GM12874 (cell line): Measurements from ENCODE around the gene RAPGEF4.

Source experiments
- CTCF ChIP-seq: IDR thresholded peaks from 2 replicates; pipeline ENCODE4 v1.5.1; 2011; ENCODE audit warnings: low read depth, mild to moderate bottlenecking, control low read depth, low read length, moderate library complexity; ENCODE audit not compliant: insufficient read depth

The RAPGEF4 gene

GRCh38 chr2:172955587-172955986 lies 219.9 kb downstream of the RAPGEF4 start:
- TF ChIP-seq CTCF, result no peak

- TF ChIP-seq CTCF, result no peak
These were observed 222.1 kb downstream of the RAPGEF4 start for GRCh38 chr2:172957734-172958133.

DNA sequence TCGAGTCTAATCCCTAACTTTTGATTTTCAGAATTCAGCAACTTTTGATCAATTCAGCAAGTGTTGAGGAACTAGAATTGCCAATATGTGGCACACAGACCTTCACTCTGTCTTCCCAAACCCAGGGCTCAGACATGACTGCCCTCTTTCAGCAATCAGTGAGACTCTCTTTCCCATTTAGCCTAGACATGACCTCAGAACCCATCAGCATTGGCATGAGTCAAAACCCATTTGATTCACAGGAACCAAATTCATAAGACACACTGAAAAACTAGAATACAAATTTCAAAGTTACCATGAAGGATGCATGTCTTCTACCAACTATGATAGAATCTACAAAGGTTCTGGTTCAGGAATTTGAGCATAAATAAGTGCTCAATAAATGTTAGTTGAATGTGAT lies 226.4 kb downstream of the RAPGEF4 start:
- TF ChIP-seq CTCF, result no peak

GRCh38 chr2:172962824-172963223 lies 227.2 kb downstream of the RAPGEF4 start:
- TF ChIP-seq CTCF, result no peak

GRCh38 chr2:172964511-172965139 lies 229.0 kb downstream of the RAPGEF4 start:
- no peak for TF ChIP-seq CTCF

- no peak for TF ChIP-seq CTCF
These were observed 230.0 kb downstream of the RAPGEF4 start for GRCh38 chr2:172965433-172966212.

DNA sequence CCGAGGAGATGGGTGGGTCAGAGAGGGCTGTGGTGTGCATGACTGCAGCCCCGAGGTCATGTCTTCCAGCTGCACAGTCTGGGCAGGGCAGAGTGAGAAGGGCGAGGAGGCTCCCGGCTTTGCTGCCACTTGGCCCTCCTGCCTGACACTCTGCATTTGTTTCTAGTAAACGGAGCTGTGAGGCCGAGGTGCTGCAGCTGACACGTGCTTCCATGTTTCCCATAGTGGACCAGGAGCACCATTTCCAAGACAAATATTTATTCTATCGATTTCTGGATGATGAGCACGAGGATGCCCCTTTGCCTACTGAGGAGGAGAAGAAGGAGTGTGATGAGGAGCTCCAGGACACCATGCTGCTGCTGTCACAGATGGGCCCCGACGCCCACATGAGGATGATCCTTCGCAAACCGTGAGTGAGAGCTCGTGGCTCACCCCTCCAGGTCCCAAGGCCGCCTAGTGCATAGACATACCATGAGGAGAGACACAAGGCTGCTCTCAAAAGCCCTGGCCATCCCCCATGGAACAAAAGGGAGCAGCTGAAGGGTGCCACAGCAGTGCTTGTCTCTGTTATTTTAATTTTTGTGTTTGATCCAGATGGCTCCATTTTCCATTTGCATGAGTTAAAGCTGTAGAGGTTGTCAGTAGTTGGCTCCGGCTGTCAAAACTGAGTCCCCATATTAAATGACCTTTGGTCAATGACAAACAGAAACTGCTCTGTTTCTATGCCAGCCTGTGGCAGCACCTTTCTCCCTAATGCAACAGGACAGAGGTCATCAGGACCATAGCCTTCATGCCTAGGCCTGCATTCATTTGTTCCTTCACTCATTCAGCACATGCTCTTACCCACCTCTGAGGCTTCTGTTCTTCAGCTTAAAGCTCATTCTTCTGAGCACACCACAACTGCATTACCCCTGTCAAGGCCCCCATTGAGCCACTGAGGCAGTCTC lies 231.7 kb downstream of the RAPGEF4 start:
- no peak for TF ChIP-seq CTCF
